Stimulated activated CD8-positive, alpha-beta memory T cell treated with anti-CD3 and anti-CD28 coated beads, Interleukin-4, amount 100 ng/mL, for 1 hour (primary cell): ENCODE measurements around the gene AGPAT3.
"Not testable (repeated sequence)": the region's sequence is repeated elsewhere in the genome, so short reads cannot be mapped to it uniquely, and the experiment has no call there.

Source experiments
- DNase-seq, 2 donors: peaks; one replicate each; pipeline ENCODE4 v3.0.0-alpha.2; 2020; ENCODE audit warnings: low read depth in 2 of 2, low spot score in 1 of 2

Gene AGPAT3, protein sequence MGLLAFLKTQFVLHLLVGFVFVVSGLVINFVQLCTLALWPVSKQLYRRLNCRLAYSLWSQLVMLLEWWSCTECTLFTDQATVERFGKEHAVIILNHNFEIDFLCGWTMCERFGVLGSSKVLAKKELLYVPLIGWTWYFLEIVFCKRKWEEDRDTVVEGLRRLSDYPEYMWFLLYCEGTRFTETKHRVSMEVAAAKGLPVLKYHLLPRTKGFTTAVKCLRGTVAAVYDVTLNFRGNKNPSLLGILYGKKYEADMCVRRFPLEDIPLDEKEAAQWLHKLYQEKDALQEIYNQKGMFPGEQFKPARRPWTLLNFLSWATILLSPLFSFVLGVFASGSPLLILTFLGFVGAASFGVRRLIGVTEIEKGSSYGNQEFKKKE

DNA sequence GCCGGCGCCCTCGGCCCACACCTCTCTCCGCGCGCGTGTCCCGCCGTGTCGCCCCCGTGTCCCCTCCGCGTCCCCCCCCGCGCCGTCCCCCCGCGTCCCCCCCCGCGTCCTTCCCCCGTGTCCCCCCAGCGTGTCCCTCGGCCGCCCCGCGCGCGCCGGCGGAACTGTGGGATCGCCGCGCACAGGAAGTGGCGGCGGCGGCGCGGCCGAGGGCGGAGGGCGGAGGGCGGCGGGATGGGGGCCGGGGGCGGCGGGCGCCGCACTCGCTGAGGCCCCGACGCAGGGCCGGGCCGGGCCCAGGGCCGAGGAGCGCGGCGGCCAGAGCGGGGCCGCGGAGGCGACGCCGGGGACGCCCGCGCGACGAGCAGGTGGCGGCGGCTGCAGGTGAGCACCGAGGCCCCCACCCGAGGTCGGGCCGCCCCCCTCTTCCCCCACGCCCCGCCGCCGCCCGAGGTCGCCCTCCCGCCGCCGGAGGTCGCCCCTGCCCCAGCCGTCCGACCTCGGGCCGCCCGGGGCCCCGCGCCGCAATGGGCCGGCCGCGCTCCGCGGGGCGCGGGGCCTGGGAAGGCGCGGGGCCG, at the start of gene AGPAT3:
Gene AGPAT3, plus strand, starts transcription at position 262 of the 578 bp plus-strand sequence. CDS start 94,459 bp downstream, outside the sequence.
- DNase-seq, result no peak

DNA sequence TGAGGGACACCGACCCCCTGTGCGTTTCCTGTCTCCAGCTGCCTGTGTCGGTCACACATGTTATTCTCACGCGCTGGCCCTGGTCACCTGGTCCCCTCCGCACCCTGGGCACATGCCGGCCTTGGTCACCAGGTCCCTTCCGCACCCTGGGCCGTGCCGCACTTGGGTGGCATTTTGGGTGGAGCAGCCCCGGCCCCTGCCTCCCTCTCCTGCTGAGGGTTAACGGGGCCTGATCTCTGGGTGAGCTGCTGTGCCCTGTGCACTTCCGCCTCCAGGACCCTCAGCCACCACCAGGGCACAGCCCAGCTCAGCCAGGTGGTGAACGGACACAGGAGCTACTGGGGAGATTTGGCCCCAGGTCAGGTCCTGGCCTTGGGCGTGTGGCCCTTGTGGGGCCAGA, 49.0 kb upstream of the AGPAT3 start:
- no peak for DNase-seq

DNA sequence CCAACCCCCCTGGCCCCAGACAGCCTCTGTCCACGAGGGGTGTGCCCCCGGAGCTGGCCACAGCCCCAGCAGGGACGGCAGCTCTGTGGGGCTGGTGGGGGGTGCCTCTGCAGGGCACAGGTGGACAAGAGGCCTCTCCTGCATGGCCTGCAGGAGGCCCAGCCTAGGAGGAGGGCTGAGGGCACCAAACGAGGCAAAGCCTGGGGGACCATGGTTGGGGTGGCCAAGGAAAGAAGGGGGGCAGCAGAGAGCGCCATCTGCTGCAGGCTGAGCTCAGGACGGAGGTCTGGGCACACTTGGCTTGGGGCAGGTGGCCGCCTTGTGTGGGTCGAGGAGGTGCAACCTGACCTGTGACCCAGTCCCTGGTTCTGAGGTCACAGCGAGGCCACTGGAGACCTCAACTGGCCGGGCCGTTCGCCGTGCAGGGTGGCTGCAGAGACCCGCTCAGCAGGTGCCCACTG, 48.4 kb upstream of the AGPAT3 start:
- DNase-seq, result no peak

DNA sequence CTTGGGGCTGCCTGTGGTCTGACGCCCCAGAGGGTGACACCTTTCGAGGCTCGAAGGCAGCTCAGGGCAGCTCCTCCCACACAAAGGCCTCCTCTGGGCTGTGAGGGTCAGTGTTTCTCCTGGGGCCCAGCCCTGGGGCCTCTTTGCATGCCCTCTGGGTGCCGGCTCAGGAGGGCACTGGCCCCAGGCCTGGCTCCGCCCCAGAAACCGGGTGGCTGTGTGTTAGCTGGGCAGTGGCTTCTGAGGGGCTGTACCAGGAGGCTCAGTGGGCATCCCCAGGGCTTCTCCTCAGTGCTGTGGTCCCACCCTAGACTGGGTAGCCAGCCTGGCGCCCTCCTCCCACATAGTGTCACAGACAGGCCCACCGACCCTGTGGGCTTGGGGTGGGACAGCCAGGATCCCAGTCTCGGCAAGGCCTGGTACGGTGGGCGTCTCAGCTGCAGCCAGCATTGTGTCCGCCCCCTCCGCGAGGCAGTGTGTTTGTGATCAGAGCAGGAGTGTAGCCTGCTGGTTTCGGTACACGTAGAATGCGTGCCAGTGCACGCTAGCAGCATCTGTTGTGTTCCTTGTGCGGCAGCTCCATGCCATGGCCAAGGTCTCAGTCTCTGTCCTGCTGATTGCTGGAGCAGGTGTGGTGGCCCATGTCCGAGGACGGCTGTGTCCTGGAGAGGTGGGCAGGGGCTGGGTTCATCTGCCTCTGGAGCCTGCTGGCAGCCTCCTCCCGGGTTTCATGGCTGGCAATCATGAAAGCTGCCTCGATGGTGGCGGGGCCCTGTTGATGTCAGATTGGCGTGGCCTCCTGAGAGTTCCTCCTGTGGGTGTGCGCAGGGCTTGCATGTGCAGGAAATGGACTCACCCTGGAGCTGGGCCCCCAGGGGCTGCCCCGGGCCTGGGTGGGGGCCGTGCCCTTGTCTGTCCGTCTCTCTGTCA, 47.6 kb upstream of the AGPAT3 start:
- DNase-seq, result no peak

DNA sequence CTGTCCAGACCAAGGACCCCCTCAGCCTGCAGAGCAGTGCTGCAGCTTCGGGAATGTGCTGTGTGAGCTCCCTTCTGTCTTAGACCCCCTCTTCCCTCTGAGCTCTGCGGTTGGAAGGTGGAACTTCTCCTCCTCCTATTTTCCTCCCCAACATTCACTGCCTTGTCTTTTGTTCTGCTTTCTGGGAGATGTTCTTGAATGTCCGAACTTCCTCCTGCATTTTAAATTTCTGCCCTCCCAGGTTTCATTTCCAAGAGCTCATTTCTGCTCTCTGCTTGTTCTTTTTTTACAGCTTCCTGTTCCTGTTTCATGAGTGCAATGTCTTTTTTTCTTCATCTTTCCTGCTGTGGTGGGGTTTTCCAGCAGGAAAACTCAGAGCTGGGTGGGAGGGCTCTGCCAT, 46.3 kb upstream of the AGPAT3 start:
- no peak for DNase-seq

DNA sequence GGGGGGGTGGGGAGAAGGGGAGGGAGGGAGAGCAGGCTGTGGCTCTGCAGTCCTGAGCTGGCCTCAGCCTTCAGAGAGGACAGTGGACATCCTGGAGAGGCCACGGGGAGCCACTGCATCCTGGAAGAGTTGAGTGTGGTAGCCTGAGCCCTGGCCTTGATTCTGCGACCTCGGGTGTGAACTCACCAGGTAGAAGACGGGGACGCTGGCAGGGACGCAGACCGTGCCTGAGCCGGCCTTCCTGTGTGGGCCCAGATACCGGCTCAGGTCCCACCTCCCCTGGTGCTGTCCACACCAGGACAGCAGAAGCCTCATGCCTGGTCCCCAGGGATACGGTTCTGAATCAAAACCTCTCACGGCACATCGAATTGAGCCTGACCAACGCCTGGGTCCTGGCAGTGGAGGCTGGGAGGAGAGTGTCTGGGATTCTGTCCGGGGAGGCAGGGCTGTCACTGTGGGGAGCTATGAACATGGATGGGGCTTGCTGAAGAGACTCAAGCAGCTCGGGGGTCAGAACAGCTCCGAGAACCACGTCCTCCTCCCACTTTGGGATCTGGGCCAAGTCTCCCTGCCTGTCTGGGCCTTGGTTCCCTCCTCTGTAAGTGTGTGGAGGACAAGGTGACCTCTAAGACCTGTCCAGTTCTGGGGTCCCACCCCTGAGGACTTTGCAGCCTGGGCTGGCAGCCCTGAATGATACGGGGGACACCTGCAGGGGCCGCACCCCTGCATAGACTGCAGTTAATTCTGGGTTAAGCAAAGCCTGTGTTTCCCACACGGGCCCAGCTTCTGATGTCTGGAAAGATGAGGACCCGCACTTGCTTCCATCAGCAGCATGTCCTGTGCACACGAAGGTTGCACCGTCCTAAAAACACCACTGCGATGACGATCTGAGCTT, 45.3 kb upstream of the AGPAT3 start:
- DNase-seq, result no peak

DNA sequence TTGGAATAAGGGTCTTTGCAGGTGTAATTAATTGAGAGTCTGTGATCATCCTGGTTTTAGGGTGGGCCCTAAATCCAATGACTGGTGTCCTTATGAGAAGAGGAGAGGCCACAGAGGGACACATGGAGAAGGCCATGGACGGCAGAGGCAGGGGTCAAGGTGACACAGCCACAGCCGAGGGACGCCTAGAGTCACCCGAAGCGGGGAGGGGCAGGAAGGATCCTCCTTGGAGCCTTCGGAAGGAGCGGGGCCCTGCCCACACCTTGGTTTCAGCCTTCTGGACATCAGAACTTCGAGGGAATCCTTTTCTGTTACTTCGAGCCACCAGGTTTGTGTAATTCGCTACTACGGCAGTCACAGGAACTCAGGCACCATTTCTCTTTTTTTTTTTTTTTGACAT, 44.6 kb upstream of the AGPAT3 start:
- DNase-seq, result no peak

DNA sequence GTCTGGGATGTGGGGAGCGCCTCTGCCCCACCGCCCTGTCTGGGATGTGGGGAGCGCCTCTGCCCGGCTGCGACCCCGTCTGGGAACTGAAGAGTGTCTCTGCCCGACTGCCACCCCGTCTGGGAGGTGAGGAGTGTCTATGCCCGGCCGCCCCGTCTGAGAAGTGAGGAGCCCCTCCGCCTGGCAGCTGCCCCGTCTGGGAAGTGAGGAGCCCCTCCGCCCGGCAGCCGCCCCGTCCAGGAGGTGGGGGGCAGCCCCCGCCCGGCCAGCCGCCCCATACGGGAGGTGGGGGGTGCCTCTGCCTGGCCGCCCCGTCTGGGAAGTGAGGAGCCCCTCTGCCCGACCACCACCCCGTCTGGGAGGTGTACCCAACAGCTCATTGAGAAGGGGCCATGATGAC, 42.9 kb upstream of the AGPAT3 start:
- not testable (repeated sequence) for DNase-seq

DNA sequence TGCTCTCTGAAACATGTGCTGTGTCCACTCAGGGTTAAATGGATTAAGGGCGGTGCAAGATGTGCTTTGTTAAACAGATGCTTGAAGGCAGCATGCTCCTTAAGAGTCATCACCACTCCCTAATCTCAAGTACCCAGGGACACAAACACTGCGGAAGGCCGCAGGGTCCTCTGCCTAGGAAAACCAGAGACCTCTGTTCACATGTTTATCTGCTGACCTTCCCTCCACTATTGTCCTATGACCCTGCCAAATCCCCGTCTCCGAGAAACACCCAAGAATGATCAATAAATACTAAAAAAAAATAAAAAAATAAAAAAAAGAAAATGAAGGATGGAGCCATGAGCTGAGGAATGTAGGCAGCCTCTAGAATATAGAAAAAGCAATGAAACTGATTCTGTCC, 42.3 kb upstream of the AGPAT3 start:
- DNase-seq, result not testable (repeated sequence)

DNA sequence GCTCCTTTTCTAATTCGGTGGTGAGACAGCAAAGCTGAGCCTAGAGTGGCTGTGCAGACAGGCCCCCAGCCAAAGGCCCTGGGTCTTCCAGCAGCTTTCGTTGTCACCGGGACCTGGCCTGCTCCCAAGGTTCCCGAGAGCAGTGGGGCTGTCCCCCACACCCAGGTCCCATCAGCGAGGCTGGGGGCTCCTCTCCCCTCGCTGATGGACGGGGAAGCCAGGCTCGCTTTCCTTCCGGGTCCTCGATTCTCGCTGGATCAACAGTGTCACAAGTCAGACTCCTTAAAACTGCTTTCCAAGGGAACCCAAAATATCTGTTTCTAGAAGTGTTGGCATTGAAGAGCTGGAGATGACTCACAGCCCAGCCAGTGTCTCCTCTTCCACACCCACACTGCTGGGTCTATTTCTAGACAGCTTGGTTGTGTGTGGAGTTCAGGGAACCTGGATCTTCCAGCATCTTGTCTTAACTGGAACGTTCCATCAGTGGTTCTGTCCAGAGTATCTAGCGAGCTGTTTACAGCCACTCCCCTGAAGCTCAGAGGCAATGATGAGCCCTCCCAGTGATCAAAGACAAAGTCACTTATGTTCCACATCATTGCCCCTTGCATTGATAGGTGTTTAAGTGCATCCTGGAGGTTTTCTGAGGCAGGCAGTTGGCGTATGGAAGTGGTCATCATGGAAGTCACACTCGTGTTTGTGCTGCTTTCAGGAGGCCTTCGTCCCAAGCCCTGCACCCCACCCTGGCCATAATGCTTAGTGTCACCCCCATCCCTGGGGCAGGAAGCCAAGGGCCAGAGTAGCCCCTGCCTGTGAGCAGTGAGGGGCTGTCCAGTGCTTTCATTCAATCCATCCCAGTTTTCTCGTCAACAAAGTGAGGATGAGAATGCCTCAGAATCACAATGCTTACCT, 40.4 kb upstream of the AGPAT3 start:
- DNase-seq, result no peak

DNA sequence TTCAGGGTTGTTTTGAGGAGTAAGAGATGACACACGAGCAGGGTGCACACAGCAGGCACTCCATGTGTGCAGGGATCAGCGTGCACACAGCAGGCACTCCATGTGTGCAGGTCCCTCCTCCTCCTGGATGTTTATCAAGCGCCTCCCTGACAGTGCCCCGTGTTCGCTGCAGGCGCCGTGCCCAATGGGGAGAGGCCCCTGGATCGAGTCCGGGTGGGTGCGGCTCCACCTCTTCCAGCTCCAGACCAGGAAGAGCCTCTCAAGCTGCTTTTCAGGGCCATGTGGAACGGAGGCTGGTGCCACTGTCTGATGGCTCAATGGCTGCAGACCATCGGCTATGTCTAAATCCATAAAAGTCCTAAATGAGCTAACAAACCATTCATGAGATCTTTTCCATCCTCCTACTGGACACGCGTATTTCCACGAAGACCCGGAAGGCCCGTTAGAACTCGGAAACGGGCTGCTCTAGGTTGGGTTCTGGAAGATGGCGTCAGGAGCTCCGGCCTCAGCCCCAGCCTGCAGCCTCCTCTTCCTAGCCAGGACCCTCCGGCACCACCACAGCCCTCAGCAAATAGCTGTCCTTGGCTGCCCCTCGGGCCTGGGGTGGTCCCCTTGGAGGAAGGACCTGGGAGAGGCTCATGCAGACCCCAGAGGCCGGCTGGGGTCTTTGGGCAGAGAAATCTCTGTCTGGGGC, 39.6 kb upstream of the AGPAT3 start:
- no peak for DNase-seq

DNA sequence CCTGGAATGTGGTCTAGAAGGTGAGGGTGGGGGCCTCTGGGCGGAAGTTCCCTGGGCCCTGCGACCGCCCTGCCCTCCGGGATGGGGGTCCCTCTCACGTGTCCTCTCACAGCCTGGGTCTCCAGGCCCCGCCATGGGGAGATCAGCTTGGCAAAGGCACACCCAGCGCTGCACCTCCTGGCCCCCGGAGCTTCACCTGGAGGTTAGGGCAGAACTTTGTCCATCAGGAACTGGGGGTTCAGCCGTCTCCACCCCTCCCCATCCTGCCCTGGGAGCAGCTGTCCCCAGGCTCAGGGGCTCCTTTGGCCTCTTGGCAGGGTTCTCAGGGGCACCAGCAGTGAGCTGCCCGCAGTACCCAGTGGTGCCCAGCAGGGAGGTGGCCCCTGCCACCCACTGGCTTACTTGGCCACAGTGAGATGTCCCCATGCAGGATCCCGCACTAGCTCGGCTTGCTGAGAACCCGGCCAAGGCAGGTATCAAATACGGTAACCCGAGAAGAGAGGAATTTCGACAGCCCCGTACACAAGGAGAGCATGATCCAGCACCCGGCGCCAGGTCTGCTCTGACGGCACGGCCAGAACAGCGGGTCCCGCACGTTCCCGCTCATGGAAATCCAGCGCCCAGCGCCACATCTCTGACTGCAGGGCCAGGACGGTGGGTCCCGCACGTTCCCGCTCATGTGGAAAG, 38.9 kb upstream of the AGPAT3 start:
- no peak for DNase-seq

DNA sequence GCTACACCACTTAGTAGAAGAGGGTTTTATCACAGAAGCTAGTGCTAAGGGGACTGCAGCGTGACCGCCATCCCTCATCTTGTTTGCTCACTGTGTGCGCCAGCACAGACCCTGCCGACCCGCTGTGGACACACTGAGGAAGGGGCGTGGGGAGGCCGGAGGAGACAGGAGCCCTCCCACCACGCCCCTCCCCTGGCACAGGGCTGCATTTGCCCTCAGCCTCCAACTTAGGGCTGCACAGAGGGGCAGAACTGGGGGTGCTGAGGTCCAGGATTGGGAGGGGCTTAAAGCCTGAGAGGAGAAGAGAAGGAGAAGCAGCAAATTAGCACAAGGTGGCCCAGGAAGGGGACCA, 38.4 kb upstream of the AGPAT3 start:
- DNase-seq, result no peak

DNA sequence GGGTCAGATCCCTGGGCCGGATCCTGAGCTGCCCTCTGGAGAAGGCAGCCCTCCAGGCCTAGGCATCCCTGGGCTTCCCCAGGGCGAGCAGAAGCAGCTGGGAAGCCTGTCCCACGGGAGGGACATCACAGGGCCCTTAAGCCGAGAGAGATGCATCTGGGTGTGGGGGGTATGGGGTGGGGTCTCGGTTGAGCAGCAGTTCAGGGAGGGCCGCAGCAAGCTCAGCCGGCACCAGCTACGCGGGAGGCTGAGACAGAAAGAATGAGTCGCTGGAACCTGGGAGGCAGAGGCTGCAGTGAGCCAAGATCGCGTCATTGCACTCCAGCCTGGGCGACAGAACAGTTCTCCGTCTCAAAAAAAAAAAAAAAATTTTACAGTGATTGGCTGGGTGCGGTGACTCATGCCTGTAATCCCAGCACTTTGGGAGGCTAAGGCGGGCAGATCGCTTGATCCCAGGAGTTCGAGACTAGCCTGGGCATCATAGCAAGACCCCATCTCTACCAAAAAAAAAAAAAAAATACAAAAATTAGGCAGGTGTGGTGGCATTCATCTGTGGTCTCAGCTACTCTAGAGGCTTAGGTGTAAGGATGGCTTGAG, 37.9 kb upstream of the AGPAT3 start:
- DNase-seq, result no peak

DNA sequence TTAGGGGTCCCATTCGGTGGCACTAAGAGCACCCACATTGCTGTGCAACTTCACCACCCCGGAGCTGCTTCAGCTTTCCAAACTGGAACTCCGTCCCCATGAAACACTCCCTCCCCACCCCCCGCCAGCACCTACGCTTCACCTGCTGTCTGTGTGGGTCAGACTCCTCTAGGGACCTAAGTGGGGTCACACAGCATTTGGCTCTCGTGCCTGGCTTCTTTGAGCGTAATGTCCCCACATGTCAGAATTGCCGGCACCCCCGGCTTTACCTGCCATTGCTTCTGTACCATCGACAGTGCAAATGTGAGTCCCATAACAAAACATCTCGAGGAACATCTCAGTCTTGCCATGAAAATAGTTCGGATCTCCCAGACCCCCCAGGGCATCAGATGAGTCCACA, 35.9 kb upstream of the AGPAT3 start:
- DNase-seq, result no peak

DNA sequence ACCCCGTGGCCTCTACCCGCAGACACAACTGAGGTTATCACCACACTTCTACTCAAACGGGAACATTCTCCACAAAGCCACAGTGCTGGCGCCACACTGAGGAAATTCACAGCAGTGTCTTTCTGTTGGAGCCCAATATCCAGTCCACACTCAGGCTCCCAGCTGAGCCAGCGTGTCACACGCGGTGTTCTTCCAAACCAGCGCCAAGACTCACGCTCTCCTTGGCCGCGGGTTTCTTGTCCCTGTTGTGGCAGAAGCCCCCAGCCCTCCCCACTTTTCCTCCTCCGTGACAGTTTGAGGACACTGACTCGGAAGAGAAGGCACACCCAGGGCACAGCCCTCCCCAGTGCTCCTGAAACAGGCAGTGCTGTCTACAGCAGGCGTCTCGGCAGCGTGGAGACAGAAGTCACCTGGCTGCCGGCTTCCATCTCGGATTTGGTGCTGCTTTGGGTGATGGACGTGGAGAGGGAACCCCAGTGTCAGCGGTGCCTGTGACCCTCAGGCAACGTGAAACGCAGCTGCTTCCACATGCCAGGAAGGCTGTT, 35.4 kb upstream of the AGPAT3 start:
- DNase-seq, result no peak

DNA sequence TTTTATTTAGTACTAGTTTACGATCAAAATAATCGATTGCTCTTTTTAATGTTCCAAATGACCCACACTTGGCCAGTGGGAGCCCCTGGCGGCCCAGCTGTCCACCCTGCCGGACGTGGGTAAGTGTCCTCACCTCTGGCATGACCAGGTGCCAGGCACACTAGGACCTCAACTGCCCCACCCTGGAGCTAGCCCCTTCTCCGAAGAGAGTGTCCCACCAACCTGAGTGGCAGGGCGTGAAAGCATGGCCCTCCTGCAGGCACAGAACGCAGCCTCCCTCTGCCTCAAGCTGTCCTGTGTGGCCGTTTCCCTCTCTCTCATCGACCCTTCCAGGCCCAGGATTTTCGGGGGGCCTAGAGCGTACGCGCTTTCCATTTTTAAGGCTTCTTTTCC, 32.9 kb upstream of the AGPAT3 start:
- DNase-seq, result no peak

DNA sequence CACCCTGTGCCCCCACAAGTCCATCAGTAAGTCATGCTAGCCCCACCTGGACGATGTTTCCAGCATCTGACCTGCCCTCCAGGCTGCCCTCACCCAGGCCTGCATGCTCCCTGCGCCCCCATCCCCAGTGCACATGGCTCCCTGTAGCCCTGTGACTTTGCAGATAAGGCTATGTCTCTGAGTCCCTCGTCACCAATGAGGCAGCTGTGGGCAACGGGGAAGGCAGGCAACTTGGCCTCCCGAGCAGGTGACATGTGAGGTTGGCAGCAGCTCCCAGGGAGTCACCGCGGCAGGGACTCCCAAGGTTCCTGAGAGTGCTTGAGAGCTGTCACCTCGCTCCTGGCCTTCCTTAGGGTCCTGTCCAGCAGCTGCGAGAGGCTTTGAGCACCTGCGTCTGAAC, 32.4 kb upstream of the AGPAT3 start:
- DNase-seq, result no peak
